Measurements from ENCODE around the gene OR2V1. TPM values are rescaled to one million over a fixed set of nuclear protein-coding genes. Genes with fewer than 3 reads are reported as not detected.
A peak's percentile ranks its signal among the peaks of the same experiment; 100 is the strongest.
"Not testable (repeated sequence)": the region's sequence is repeated elsewhere in the genome, so short reads cannot be mapped to it uniquely, and the experiment has no call there.

The OR2V1 gene
- total RNA-seq, 2 donors from 2014 or later = not detected

DNA sequence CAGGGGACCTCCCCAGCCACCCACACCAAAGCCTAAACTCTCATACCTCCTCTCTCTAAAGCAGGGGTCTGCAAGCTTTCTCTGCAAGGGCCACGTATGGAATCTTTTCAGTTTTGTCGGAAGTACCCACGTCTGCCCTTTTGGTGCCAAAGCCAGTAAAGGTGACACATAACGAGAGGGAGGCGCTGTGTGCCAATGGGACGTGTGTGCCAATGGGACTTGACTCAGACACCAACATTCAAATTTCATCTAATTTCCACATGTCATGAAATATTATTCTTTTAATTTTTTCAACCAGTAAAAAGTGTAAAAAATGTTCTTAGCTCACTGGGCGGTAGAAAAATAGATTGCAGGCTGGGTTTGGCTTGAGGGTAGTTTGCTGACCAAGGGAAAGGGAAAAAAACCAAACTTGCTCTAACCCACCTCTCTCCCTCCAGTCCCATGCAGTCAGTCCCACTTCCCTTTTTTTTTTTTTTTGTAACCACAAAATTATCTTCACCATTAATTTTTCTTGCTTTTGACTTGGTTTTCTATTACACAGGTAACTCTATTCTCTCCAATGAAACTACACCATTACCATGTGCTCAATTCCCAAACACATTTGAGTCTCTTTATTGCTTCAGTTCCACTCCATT, 25.5 kb downstream of the OR2V1 start:
- H3K27me3 ChIP-seq = peaks cover 0 to 3% of the 10 kb centered on the region in 2 donors

DNA sequence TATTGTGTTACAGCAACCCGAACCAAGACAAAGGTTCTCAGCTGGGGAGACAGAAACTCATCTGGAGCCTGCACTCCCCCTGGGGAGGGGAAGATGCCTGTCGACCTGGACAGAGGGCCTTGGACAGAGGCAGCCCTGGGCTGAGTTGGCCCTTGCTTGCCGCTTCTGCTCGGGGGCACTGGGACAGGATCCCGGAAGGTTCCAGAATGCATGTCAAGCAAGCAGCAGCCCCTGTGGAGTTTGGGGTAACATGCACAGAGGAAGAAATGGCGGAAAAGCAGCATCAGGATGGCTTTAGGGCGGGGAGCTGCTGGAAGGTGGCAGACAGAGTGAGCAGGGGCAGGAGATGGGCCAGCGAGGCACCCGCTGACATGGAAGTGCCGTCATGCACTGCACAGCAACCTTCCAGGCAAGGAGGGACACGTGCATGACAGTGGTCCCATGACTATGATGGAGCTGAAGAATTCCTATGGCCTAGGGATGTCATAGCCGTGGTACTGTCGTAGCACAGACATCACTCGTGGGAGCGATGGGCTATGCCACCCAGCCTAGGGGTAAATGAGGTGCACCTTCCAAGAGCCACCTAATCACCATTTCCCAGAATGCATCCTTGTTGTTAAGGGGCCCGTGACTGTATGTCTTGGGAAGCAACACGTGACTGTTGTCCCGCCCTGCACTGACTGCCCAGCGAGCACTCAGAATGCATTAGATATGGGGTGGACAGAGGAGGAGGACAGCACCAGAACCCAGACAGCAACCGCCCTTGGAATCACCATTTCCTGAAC, 26.2 kb downstream of the OR2V1 start:
- H3K36me3 ChIP-seq; H3K27me3 ChIP-seq; H3K27ac ChIP-seq; H3K4me3 ChIP-seq; H3K9me3 ChIP-seq; DNase-seq (ENCODE audit: low spot score); H3K4me1 ChIP-seq: not testable (repeated sequence)

More for the DNA sequence above, 25.5 kb downstream of the OR2V1 start:
- TF ChIP-seq, protein P1, sequence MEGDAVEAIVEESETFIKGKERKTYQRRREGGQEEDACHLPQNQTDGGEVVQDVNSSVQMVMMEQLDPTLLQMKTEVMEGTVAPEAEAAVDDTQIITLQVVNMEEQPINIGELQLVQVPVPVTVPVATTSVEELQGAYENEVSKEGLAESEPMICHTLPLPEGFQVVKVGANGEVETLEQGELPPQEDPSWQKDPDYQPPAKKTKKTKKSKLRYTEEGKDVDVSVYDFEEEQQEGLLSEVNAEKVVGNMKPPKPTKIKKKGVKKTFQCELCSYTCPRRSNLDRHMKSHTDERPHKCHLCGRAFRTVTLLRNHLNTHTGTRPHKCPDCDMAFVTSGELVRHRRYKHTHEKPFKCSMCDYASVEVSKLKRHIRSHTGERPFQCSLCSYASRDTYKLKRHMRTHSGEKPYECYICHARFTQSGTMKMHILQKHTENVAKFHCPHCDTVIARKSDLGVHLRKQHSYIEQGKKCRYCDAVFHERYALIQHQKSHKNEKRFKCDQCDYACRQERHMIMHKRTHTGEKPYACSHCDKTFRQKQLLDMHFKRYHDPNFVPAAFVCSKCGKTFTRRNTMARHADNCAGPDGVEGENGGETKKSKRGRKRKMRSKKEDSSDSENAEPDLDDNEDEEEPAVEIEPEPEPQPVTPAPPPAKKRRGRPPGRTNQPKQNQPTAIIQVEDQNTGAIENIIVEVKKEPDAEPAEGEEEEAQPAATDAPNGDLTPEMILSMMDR (IDR thresholded peaks at IDR 0.05) = no peak
- no peaks in the 10 kb centered on the region for H3K36me3 ChIP-seq
- no peak overlapping the region for H3K27ac ChIP-seq
- H3K9me3 ChIP-seq = no peaks in the 10 kb centered on the region
- H3K4me1 ChIP-seq = no peaks in the 10 kb centered on the region
- DNase-seq (ENCODE audit: low spot score) = no peak
- no peak overlapping the region for H3K4me3 ChIP-seq

DNA sequence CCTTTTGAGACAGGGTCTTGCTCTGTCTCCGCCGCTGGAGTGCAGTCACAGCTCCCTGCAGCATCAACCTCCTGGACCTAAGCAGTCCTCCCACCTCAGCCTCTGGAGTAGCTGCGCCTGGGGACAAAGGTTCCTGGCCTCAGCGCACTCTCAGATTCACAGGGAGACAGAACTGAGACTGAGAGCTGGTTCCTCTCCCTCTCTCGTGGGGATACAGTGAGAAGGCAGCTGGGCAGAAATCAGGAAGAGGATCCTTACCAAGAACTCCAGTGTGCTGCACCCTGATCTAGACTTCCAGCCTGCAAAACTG, 26.8 kb downstream of the OR2V1 start:
- not testable (repeated sequence) for H3K36me3 ChIP-seq; H3K27ac ChIP-seq; H3K4me3 ChIP-seq; H3K9me3 ChIP-seq; DNase-seq (ENCODE audit: low spot score); H3K27me3 ChIP-seq; H3K4me1 ChIP-seq

DNA sequence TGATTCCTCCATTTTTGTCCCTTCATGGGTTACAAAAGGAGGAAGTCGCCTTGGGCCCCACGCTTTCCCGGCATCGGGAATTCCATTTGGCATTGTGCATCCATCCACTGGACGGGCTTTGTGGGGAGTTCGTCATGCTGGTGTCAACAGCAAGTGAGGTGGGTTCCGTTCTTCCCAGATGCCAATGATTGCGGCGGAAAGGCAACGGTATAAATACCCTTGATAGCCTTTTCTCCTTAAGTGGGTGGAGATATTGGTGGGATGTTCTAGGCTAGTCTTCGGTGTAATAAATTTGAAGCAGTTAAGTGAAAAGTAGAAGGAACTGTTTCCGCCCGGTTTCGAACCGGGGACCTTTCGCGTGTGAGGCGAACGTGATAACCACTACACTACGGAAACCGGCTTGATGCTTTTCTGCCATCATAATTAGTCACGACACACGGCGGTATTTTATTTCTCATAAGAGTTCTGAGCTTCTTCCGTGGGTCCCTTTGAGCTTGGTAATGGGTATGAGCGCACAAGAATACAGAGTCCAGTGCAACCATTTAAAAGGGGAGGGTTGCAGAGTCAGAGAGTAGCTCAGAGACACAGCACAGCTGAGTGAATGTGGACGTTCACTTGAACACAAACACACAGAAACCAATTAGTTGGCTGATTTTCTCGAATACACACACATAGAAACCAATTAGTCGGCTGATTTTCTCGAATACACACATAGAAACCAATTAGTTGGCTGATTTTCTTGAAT, 28.9 kb downstream of the OR2V1 start:
- not testable (repeated sequence) for H3K36me3 ChIP-seq; H3K27ac ChIP-seq; H3K27me3 ChIP-seq; H3K4me1 ChIP-seq; H3K9me3 ChIP-seq; H3K4me3 ChIP-seq; DNase-seq (ENCODE audit: low spot score)

DNA sequence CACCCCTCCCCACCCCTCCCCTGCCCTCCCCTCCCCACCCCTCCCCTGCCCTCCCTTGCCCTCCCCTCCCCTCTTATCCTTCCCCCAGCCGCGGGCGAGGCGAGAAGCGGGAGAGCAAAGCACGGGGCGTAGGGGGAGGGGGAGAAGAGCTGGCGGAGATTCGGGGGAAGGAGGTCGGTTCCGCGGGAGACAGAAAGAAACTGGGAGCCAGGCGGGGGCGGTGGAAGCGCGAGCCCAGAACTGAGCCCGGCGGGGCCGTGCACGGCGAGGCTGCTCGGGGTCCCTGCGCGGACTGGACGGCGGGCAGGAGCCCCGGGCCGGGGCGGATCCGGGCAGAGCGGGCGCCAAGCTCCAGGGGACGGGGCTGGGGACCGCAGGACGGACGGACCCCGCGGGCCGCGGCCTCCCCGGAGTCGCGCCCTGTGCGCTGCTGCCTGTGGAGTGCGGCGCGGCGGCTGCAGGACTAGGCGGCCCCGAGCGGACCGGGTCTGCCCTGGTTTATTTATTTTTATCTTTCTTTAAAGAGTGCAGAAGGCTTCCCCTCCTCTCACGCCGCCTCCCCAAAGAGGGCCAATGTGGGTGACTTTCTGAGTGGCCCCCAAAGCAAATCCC, 29.8 kb downstream of the OR2V1 start:
- H3K27ac ChIP-seq; H3K36me3 ChIP-seq; H3K4me1 ChIP-seq; H3K4me3 ChIP-seq; DNase-seq (ENCODE audit: low spot score); H3K9me3 ChIP-seq; H3K27me3 ChIP-seq: not testable (repeated sequence)

DNA sequence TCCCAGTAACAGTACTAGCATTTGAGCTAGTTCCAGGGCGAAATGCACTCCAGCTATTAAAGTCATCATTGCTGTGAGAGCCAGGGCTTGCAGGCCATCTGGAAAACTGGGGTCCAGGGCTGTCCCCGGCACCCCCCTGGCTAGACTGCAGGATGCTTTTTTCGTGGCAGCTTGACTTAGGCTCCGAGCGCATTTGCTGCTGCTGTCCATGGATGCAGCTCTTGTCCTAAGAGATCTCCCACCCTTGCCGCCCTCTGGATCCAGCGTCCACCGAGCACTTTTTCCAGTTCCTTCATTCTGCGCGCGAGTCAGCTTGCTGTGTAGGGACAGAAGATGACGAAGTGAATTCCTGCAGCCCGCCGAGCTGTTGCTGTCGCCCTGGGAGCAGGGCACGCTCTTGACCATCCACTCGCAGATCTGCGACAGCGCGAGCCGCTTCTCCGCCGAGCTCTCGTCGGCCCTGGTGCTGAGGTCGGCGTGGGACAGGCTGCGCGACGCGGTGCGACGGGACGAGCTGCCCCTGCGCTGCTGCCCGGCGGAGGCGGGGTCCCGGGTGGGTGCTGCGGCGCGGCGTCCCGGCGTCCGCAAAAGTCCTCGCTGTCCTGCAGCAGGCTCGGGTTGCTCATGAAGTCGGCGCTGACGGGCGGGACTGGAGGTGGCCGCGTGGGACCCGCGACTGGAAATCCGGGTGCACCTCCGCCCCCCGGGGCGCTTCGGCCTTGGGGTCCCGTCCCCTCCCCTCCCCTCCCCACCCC, 30.7 kb downstream of the OR2V1 start:
- Histone ChIP-seq H3K4me3 (peak overlapping the region in 1 of 2 donors; percentile 2), H3K4me1 (no peaks in the 10 kb centered on the region), H3K27ac (no peak overlapping the region), H3K9me3 (no peaks in the 10 kb centered on the region), H3K27me3 (peaks cover 3 to 7% of the 10 kb centered on the region in 2 donors), H3K36me3 (no peaks in the 10 kb centered on the region)
- TF ChIP-seq, protein P1 (IDR thresholded peaks at IDR 0.05) = no peak
- DNase-seq (ENCODE audit: low spot score) = no peak

DNA sequence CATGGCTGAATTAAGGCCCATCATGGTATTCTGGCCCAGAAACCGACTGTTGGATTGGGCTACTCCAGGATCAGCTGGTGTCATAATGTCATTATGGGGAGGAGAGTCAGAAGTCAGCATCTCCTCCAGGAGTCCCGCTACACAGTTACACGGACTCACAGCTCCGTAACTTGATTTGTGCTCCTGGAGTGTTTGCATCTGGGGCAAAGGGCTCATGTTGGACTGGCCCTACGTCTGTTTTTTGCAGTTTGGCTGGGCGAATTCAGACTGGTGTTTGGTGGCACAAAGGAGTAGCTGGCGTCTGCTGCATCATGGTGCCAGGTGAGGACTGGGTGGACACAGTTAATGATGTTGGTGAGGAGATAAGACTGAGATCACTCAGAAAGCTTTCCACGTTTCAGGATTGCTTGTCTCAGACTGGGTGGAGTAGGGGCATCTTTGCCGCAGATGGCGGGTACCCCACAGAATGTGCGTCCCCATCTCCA, 31.3 kb downstream of the OR2V1 start:
- H3K27ac ChIP-seq = no peak overlapping the region
- H3K9me3 ChIP-seq = no peaks in the 10 kb centered on the region
- no peak for DNase-seq (ENCODE audit: low spot score)
- peaks cover 3 to 7% of the 10 kb centered on the region in 2 donors for H3K27me3 ChIP-seq
- H3K36me3 ChIP-seq = no peaks in the 10 kb centered on the region
- H3K4me3 ChIP-seq = no peak overlapping the region
- H3K4me1 ChIP-seq = no peaks in the 10 kb centered on the region
- TF ChIP-seq, protein P1 (IDR thresholded peaks at IDR 0.05) = no peak
